Testis (tissue), 3 donors: ENCODE results near the gene PMVK. TPM values are rescaled to one million over a fixed set of nuclear protein-coding genes. Genes with fewer than 3 reads are reported as not detected.

ENCODE experiments used
- DNase-seq: peaks from one replicate; pipeline ENCODE4 v3.0.0-alpha.2; 2019
- H3K27ac ChIP-seq, 2 donors: fragments of 200-600 bp; sonication (generic); one replicate each; pipeline ENCODE4 v1.5.1; 2019
- H3K27me3 ChIP-seq: fragments of 200-600 bp; sonication (generic); one replicate; pipeline ENCODE4 v1.5.1; 2019
- H3K36me3 ChIP-seq: fragments of 200-600 bp; sonication (generic); one replicate; pipeline ENCODE4 v1.5.1; 2017; ENCODE audit warnings: low read depth; ENCODE audit errors: missing control alignments
- H3K4me1 ChIP-seq: fragments of 200-600 bp; sonication (generic); one replicate; pipeline ENCODE4 v1.5.1; 2019
- H3K4me3 ChIP-seq, 2 donors: fragments of 200-600 bp; sonication (generic); one replicate each; pipeline ENCODE4 v1.5.1; 2017 to 2019
- H3K9me3 ChIP-seq: fragments of 200-600 bp; sonication (generic); one replicate; pipeline ENCODE4 v1.5.1; 2017
- CTCF ChIP-seq, 3 experiments: fragments of 450-650 bp in 2 of 3; fragments of 200-600 bp in 1 of 3; sonication (generic) in 1 of 3; IDR thresholded peaks; one replicate each; pipeline ENCODE4 v1.5.1; 2016 to 2019; ENCODE audit warnings: antibody characterized with exemption in 3 of 3, mild to moderate bottlenecking in 2 of 3, moderate library complexity in 1 of 3
- POLR2A ChIP-seq: fragments of 450-650 bp; IDR thresholded peaks from one replicate; pipeline ENCODE4 v1.6.1; 2017; ENCODE audit warnings: antibody characterized with exemption, mild to moderate bottlenecking, moderate library complexity
- WGBS, 2 donors: methylation state at CpG; one replicate each; pipeline ENCODE4 v1.1.5; 2018; 5-methylcytosine and 5-hydroxymethylcytosine counted together
- intact Hi-C: fragments of 100-400 bp; cut with DNase I; formaldehyde crosslinking; loops from one replicate; pipeline ENCODE4 v1.15.1; 2023; ENCODE audit warnings: low total_unique reads
- polyA plus RNA-seq: library from polyadenylated mRNA; stranded (reverse); fragments of 350-450 nt; fragmentation: Illumina TruSeq; extraction: RNeasy Lipid Tissue Mini Kit (QIAGEN cat#74804); gene quantifications from one replicate; pipeline ENCODE4 v1.2.3, GENCODE V29; 2014; ENCODE audit warnings: low read depth, low replicate concordance; ENCODE audit not compliant: insufficient read depth
- total RNA-seq, 2 donors: library from RNA; depleted of rRNA; stranded (reverse); fragments of >200 nt; gene quantifications; one replicate each; pipeline ENCODE4 v1.2.3, GENCODE V29; 2016

PMVK gene
- total and polyA plus RNA-seq, 3 donors from 2014 or later: 21.1 to 44.6 (median 27.7) TPM

- Histone ChIP-seq H3K4me3 (peak within 1 kb of the TSS; percentile 60 to 64), H3K27ac (peak within 1 kb of the TSS; percentile 56 to 77), H3K27me3 (no peaks in the 10 kb centered on the region), H3K4me1 (peaks cover 53% of the 10 kb centered on the region), H3K9me3 (no peaks in the 10 kb centered on the region), H3K36me3 (no peaks in the 10 kb centered on the region)
- peak; percentile 91 for DNase-seq
- TF ChIP-seq POLR2A (no peak), CTCF (IDR thresholded peaks at IDR 0.05) (peak in 1 of 3 experiments; percentile 11)
- WGBS, 2 donors: 0% methylated on average over 18 of the region's 18 CpGs
- intact Hi-C loops: no loop called here
Measured at GRCh38 chr1:154955718-154956543, 19.4 kb upstream of the PMVK start, which contains the start of gene PBXIP1. Gene PBXIP1 (minus strand): TSS chr1:154956099. CDS start chr1:154953721, 2,378 bp downstream.

- intact Hi-C loops: no loop called here
- DNase-seq: peak; percentile 70
- H3K27ac ChIP-seq: peak overlapping the region; percentile 56 to 77
- peaks cover 46% of the 10 kb centered on the region for H3K4me1 ChIP-seq
- WGBS, 2 donors: 11 to 28% methylated on average over 4 of the region's 4 CpGs
- TF ChIP-seq POLR2A (no peak), CTCF (IDR thresholded peaks at IDR 0.05) (no peak)
- peak overlapping the region; percentile 60 to 64 for H3K4me3 ChIP-seq
- H3K27me3 ChIP-seq: no peaks in the 10 kb centered on the region
- H3K36me3 ChIP-seq: no peaks in the 10 kb centered on the region
- no peaks in the 10 kb centered on the region for H3K9me3 ChIP-seq
Measured at GRCh38 chr1:154955039-154955717, 18.7 kb upstream of the PMVK start.

- H3K4me1 ChIP-seq: peaks cover 46% of the 10 kb centered on the region
- intact Hi-C loops: loop anchor here (5.0 kb wide), 1 partner anchor 108 kb away; the partner anchor contains the start of gene EFNA4
- no peaks in the 10 kb centered on the region for H3K27me3 ChIP-seq
- no peak overlapping the region for H3K4me3 ChIP-seq
- no peaks in the 10 kb centered on the region for H3K36me3 ChIP-seq
- 58 to 76% methylated on average over 3 of the region's 3 CpGs for WGBS, 2 donors
- no peak for DNase-seq
- no peak for TF ChIP-seq POLR2A
- no peak for TF ChIP-seq CTCF (IDR thresholded peaks at IDR 0.05)
- H3K27ac ChIP-seq: no peak overlapping the region
- H3K9me3 ChIP-seq: no peaks in the 10 kb centered on the region
Measured at GRCh38 chr1:154954541-154954940, 18.0 kb upstream of the PMVK start.

- no peak overlapping the region for H3K4me3 ChIP-seq
- no peaks in the 10 kb centered on the region for H3K36me3 ChIP-seq
- H3K4me1 ChIP-seq: peaks cover 46% of the 10 kb centered on the region
- intact Hi-C loops: loop anchor here (5.0 kb wide), 1 partner anchor 109 kb away; the partner anchor contains the start of gene EFNA4
- DNase-seq: no peak
- TF ChIP-seq CTCF (IDR thresholded peaks at IDR 0.05) (no peak), POLR2A (no peak)
- H3K9me3 ChIP-seq: no peaks in the 10 kb centered on the region
- H3K27me3 ChIP-seq: no peaks in the 10 kb centered on the region
- no peak overlapping the region for H3K27ac ChIP-seq
- WGBS, 2 donors: 64 to 73% methylated on average over 2 of the region's 2 CpGs
Measured at GRCh38 chr1:154953611-154954038, 17.1 kb upstream of the PMVK start.
